ENCODE results near the gene EMID1. TPM values are rescaled to one million over a fixed set of nuclear protein-coding genes. Genes with fewer than 3 reads are reported as not detected.

The EMID1 gene
- polyA plus RNA-seq, 1 donor (not counting 4 experiments of a cell fraction or from before 2014, with no cell fraction given), result not detected

- Histone ChIP-seq H3K9me3 (ENCODE audit: control insufficient read depth, low read depth, low read length) (no peaks in the 10 kb centered on the region), H3K9me1 (ENCODE audit: control insufficient read depth, extremely low read depth, insufficient read depth, low read length) (no peaks in the 10 kb centered on the region), H4K20me1 (ENCODE audit: control insufficient read depth, extremely low read depth, insufficient read depth, low read length) (no peaks in the 10 kb centered on the region), H3K4me2 (ENCODE audit: control insufficient read depth, extremely low read depth, insufficient read depth, low read depth, low read length) (no peak overlapping the region), H3K79me2 (ENCODE audit: control insufficient read depth, insufficient read depth, low read length) (no peaks in the 10 kb centered on the region), H3K9ac (ENCODE audit: control insufficient read depth, extremely low read depth, insufficient read depth, low read length) (no peak overlapping the region), H2AFZ (ENCODE audit: control insufficient read depth, low read length) (no peak overlapping the region), H3K27ac (ENCODE audit: control insufficient read depth, insufficient read depth, low read length) (no peak overlapping the region), H3K36me3 (ENCODE audit: control insufficient read depth in 2 of 2, extremely low read depth in 1 of 2, insufficient read depth in 2 of 2, low read length in 2 of 2) (no peaks in the 10 kb centered on the region), H3K27me3 (ENCODE audit: control insufficient read depth, extremely low read depth, insufficient read depth, low read length) (no peaks in the 10 kb centered on the region), H3K4me3 (ENCODE audit: control insufficient read depth in 2 of 3, extremely low read depth in 1 of 3, insufficient read depth in 2 of 3, low read depth in 1 of 3, low read length in 3 of 3) (no peak overlapping the region), H3K4me1 (ENCODE audit: control insufficient read depth, extremely low read depth, insufficient read depth, low read length) (no peaks in the 10 kb centered on the region)
- FAIRE-seq (no peak), DNase-seq (ENCODE audit: low read depth, low spot score) (no peak)
- TF ChIP-seq, protein P1, sequence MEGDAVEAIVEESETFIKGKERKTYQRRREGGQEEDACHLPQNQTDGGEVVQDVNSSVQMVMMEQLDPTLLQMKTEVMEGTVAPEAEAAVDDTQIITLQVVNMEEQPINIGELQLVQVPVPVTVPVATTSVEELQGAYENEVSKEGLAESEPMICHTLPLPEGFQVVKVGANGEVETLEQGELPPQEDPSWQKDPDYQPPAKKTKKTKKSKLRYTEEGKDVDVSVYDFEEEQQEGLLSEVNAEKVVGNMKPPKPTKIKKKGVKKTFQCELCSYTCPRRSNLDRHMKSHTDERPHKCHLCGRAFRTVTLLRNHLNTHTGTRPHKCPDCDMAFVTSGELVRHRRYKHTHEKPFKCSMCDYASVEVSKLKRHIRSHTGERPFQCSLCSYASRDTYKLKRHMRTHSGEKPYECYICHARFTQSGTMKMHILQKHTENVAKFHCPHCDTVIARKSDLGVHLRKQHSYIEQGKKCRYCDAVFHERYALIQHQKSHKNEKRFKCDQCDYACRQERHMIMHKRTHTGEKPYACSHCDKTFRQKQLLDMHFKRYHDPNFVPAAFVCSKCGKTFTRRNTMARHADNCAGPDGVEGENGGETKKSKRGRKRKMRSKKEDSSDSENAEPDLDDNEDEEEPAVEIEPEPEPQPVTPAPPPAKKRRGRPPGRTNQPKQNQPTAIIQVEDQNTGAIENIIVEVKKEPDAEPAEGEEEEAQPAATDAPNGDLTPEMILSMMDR (optimal IDR thresholded peaks at IDR 0.05 in 1 of 3, IDR thresholded peaks at IDR 0.05 in 1 of 3, conservative IDR thresholded peaks at IDR 0.05 in 1 of 3; ENCODE audit: extremely low read depth in 1 of 3, insufficient read depth in 2 of 3, low read length in 3 of 3), result no peak
- TF ChIP-seq EZH2 (IDR thresholded peaks at IDR 0.05; ENCODE audit: low read length), result no peak
- dilution Hi-C loops (cut with MboI; ENCODE audit: extremely low pct_ligation_motif_present, low sequenced_read_pairs), result no loop called here
Measured at GRCh38 chr22:29172216-29172615, 33.5 kb upstream of the EMID1 start.

DNA sequence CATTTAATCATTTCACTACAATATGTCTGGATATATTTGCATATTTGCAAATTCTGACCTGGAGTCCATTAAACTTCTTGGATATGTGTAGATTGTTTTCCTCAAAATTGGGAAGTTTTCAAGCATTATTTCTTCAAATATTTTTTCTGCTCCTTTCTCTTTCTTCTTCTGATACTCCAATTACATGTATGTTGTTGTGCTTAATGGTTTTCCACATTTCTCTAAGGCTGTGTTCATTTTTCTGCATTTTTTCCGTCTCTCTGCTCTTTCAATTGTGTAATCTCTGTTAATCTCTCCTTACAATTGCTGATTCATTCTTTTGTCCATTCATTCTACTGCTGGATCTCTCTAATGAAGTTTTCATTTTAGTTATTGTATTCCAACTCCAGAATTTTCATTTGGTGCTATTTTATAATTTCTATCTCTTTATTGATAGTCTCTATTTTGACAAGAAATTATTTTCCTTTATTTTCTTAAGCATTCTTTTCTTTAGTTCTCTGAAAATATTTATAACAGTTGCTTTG is 30.3 kb upstream of the EMID1 start:
- H4K20me1 ChIP-seq (ENCODE audit: control insufficient read depth, extremely low read depth, insufficient read depth, low read length), result no peaks in the 10 kb centered on the region
- no peak for DNase-seq (ENCODE audit: low read depth, low spot score)
- dilution Hi-C loops (cut with MboI; ENCODE audit: extremely low pct_ligation_motif_present, low sequenced_read_pairs), result no loop called here
- TF ChIP-seq, protein P1 (optimal IDR thresholded peaks at IDR 0.05 in 1 of 3, IDR thresholded peaks at IDR 0.05 in 1 of 3, conservative IDR thresholded peaks at IDR 0.05 in 1 of 3; ENCODE audit: extremely low read depth in 1 of 3, insufficient read depth in 2 of 3, low read length in 3 of 3), result no peak
- TF ChIP-seq EZH2 (IDR thresholded peaks at IDR 0.05; ENCODE audit: low read length), result no peak
- no peak overlapping the region for H2AFZ ChIP-seq (ENCODE audit: control insufficient read depth, low read length)
- no peak overlapping the region for H3K27ac ChIP-seq (ENCODE audit: control insufficient read depth, insufficient read depth, low read length)
- no peaks in the 10 kb centered on the region for H3K27me3 ChIP-seq (ENCODE audit: control insufficient read depth, extremely low read depth, insufficient read depth, low read length)
- no peak overlapping the region for H3K4me3 ChIP-seq (ENCODE audit: control insufficient read depth in 2 of 3, extremely low read depth in 1 of 3, insufficient read depth in 2 of 3, low read depth in 1 of 3, low read length in 3 of 3)
- H3K9me3 ChIP-seq (ENCODE audit: control insufficient read depth, low read depth, low read length), result no peaks in the 10 kb centered on the region
- no peaks in the 10 kb centered on the region for H3K9me1 ChIP-seq (ENCODE audit: control insufficient read depth, extremely low read depth, insufficient read depth, low read length)
- H3K79me2 ChIP-seq (ENCODE audit: control insufficient read depth, insufficient read depth, low read length), result no peaks in the 10 kb centered on the region
- FAIRE-seq, result no peak
- no peak overlapping the region for H3K4me2 ChIP-seq (ENCODE audit: control insufficient read depth, extremely low read depth, insufficient read depth, low read depth, low read length)
- no peaks in the 10 kb centered on the region for H3K4me1 ChIP-seq (ENCODE audit: control insufficient read depth, extremely low read depth, insufficient read depth, low read length)
- H3K9ac ChIP-seq (ENCODE audit: control insufficient read depth, extremely low read depth, insufficient read depth, low read length), result no peak overlapping the region
- no peaks in the 10 kb centered on the region for H3K36me3 ChIP-seq (ENCODE audit: control insufficient read depth in 2 of 2, extremely low read depth in 1 of 2, insufficient read depth in 2 of 2, low read length in 2 of 2)

Data from keratinocyte (primary cell).